ENCODE results near the gene CCDC66. TPM values are rescaled to one million over a fixed set of nuclear protein-coding genes. Genes with fewer than 3 reads are reported as not detected.

The CCDC66 gene
- total and polyA plus RNA-seq, 9 of the 15 experiments (the other 6 are each of a cell fraction or from before 2014, with no cell fraction given), result 21.5 to 46.5 (median 29.6) TPM

DNA sequence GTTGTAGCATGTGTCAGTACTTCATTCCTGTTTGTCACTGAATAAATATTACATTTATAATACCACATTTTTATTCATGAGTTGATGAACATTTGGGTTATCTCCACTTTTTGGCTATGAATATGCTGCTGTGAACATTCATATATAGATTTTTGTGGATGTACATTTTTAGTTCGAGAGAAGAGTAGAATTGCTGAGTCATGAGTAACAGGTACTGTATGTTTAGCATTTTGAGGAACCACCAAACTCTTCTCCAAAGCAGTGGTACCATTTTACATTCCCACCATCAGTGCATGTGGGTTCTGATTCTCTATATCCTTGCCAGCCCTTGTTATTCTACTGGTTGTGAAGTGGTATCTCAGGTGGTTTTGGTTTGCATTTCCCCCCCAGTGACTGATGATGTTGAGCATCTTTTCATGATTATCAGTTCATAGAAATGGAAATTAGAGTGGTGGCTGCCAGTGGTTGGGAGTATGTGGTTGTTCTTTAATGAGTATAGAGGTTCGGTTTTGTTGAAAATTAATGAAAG lies 59.6 kb downstream of the CCDC66 start (continued):
- TF ChIP-seq MAFG (tag; conservative IDR thresholded peaks at IDR 0.05) (peak; percentile 89), C11orf30 (IDR thresholded peaks at IDR 0.05; ENCODE audit: low read depth) (peak; percentile 90), HNRNPUL1 (IDR thresholded peaks at IDR 0.05; ENCODE audit: low read length) (no peak), MYBL2 (IDR thresholded peaks at IDR 0.05; ENCODE audit: low read depth) (no peak), MYBL2 (CRISPR knock-in tag; IDR thresholded peaks at IDR 0.05; ENCODE audit: borderline replicate concordance) (no peak), MAFF (IDR thresholded peaks at IDR 0.05; ENCODE audit: low read length) (peak; percentile 93), ZNF717 (CRISPR knock-in tag; IDR thresholded peaks at IDR 0.05) (no peak), EGR1 (conservative IDR thresholded peaks at IDR 0.05) (no peak), NFE2 (IDR thresholded peaks at IDR 0.05; ENCODE audit: low read depth) (peak; percentile 60), NCOA1 (IDR thresholded peaks at IDR 0.05; ENCODE audit: low read depth) (no peak)
- TF ChIP-seq, protein P1, sequence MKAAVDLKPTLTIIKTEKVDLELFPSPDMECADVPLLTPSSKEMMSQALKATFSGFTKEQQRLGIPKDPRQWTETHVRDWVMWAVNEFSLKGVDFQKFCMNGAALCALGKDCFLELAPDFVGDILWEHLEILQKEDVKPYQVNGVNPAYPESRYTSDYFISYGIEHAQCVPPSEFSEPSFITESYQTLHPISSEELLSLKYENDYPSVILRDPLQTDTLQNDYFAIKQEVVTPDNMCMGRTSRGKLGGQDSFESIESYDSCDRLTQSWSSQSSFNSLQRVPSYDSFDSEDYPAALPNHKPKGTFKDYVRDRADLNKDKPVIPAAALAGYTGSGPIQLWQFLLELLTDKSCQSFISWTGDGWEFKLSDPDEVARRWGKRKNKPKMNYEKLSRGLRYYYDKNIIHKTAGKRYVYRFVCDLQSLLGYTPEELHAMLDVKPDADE (conservative IDR thresholded peaks at IDR 0.05; ENCODE audit: control insufficient read depth, low read depth, low read length), result no peak
- TF ChIP-seq, protein P2, sequence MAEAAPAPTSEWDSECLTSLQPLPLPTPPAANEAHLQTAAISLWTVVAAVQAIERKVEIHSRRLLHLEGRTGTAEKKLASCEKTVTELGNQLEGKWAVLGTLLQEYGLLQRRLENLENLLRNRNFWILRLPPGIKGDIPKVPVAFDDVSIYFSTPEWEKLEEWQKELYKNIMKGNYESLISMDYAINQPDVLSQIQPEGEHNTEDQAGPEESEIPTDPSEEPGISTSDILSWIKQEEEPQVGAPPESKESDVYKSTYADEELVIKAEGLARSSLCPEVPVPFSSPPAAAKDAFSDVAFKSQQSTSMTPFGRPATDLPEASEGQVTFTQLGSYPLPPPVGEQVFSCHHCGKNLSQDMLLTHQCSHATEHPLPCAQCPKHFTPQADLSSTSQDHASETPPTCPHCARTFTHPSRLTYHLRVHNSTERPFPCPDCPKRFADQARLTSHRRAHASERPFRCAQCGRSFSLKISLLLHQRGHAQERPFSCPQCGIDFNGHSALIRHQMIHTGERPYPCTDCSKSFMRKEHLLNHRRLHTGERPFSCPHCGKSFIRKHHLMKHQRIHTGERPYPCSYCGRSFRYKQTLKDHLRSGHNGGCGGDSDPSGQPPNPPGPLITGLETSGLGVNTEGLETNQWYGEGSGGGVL (CRISPR knock-in tag; IDR thresholded peaks at IDR 0.05), result no peak
- TF ChIP-seq, protein P3, sequence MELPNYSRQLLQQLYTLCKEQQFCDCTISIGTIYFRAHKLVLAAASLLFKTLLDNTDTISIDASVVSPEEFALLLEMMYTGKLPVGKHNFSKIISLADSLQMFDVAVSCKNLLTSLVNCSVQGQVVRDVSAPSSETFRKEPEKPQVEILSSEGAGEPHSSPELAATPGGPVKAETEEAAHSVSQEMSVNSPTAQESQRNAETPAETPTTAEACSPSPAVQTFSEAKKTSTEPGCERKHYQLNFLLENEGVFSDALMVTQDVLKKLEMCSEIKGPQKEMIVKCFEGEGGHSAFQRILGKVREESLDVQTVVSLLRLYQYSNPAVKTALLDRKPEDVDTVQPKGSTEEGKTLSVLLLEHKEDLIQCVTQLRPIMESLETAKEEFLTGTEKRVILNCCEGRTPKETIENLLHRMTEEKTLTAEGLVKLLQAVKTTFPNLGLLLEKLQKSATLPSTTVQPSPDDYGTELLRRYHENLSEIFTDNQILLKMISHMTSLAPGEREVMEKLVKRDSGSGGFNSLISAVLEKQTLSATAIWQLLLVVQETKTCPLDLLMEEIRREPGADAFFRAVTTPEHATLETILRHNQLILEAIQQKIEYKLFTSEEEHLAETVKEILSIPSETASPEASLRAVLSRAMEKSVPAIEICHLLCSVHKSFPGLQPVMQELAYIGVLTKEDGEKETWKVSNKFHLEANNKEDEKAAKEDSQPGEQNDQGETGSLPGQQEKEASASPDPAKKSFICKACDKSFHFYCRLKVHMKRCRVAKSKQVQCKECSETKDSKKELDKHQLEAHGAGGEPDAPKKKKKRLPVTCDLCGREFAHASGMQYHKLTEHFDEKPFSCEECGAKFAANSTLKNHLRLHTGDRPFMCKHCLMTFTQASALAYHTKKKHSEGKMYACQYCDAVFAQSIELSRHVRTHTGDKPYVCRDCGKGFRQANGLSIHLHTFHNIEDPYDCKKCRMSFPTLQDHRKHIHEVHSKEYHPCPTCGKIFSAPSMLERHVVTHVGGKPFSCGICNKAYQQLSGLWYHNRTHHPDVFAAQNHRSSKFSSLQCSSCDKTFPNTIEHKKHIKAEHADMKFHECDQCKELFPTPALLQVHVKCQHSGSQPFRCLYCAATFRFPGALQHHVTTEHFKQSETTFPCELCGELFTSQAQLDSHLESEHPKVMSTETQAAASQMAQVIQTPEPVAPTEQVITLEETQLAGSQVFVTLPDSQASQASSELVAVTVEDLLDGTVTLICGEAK (IDR thresholded peaks at IDR 0.05), result no peak
- TF ChIP-seq, protein P3 (CRISPR knock-in tag; IDR thresholded peaks at IDR 0.05), result no peak
- TF ChIP-seq, protein P4, sequence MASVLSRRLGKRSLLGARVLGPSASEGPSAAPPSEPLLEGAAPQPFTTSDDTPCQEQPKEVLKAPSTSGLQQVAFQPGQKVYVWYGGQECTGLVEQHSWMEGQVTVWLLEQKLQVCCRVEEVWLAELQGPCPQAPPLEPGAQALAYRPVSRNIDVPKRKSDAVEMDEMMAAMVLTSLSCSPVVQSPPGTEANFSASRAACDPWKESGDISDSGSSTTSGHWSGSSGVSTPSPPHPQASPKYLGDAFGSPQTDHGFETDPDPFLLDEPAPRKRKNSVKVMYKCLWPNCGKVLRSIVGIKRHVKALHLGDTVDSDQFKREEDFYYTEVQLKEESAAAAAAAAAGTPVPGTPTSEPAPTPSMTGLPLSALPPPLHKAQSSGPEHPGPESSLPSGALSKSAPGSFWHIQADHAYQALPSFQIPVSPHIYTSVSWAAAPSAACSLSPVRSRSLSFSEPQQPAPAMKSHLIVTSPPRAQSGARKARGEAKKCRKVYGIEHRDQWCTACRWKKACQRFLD (CRISPR knock-in tag; IDR thresholded peaks at IDR 0.05), result no peak

All from K562 (cell line).